Measurements from ENCODE around the gene UBL4A. TPM values are rescaled to one million over a fixed set of nuclear protein-coding genes. Genes with fewer than 3 reads are reported as not detected.

UBL4A gene
- total and polyA plus RNA-seq, 5 donors from 2014 or later: 12.5 to 59.5 (median 55.0) TPM

- H3K9me3 Mint-ChIP-seq: no peaks in the 10 kb centered on the region
- no peak overlapping the region for H3K4me3 ChIP-seq (ENCODE audit: low read depth, low read length)
- H3K27me3 Mint-ChIP-seq: no peaks in the 10 kb centered on the region
- H3K27ac ChIP-seq (ENCODE audit: insufficient read depth, low read length, poor library complexity, severe bottlenecking): peak overlapping the region; percentile 55
- H3K4me1 Mint-ChIP-seq: peaks cover 0 to 48% (median 9%) of the 10 kb centered on the region in 4 donors
- H3K27ac Mint-ChIP-seq: no peak overlapping the region
- no peaks in the 10 kb centered on the region for H3K27me3 ChIP-seq (ENCODE audit: control insufficient read depth, insufficient read depth, low read length)
- H3K4me1 ChIP-seq (ENCODE audit: control insufficient read depth, insufficient read depth, low read length, poor library complexity, severe bottlenecking): peaks cover 32% of the 10 kb centered on the region
- ATAC-seq (ENCODE audit: low read depth in 2 of 2): no peak
- H3K36me3 ChIP-seq (ENCODE audit: control insufficient read depth, insufficient read depth, low read length): peaks cover 3% of the 10 kb centered on the region
- no peaks in the 10 kb centered on the region for H3K36me3 Mint-ChIP-seq
- H3K9me3 ChIP-seq (ENCODE audit: control insufficient read depth in 2 of 2, low read length in 2 of 2): no peaks in the 10 kb centered on the region
- no peak for DNase-seq
- H3K4me3 Mint-ChIP-seq: peak overlapping the region in 3 of 4 donors; percentile 29 to 78 (median 57)
Measured at GRCh38 chrX:154485150-154486051, 1.0 kb downstream of the UBL4A start.

DNA sequence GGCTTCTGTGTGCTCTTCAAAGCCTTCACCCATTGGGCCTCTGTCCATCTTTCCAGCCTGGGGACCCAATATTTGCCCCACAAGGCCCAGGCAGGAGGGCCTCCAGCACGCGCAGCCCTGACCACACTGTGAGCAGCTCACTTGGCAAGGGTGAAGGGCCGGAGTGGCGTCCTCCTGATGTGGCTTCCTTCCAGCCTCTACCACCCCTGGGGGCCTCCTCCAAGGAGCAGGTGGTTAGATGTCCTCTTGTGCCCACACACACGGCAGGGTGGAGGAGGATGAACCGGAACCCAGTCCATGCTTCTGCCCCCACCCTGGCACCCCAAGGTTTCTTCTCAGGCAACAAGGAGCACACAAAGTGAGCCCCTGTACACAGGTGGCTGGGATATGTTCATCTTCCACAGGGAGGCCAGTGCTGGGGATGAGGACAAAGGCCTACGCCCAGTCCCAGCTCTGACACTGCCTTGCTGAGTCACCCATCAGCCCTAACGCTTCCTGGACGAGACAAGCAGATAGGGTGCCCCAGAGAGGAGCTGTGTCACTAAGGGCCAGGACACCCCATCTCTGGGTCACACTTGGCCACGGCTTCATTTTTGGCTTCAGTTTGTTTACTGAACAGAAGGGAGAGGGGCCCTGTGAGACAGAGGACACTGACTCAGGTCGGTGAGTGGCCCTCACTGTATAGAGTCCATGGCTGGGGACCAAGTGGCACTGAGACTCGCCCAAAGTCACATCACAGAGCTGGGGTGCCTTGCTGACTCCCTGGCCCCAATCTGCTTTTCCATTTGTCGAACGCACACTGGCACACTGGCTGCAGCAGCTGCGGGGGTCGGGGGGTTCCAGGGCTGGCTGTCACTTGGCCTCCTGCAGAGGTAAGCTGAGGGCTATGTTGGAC lies 1.9 kb downstream of the UBL4A start:
- Mint-ChIP-seq H3K4me3 (peak overlapping the region in 3 of 4 donors; percentile 44 to 72 (median 57)), H3K9me3 (no peaks in the 10 kb centered on the region), H3K27ac (no peak overlapping the region), H3K36me3 (no peaks in the 10 kb centered on the region), H3K4me1 (peaks cover 0 to 47% (median 6%) of the 10 kb centered on the region in 4 donors), H3K27me3 (no peaks in the 10 kb centered on the region)
- ATAC-seq (ENCODE audit: low read depth in 2 of 2) (no peak), DNase-seq (peak in 1 of 3 donors; percentile 13)
- H3K27me3 ChIP-seq (ENCODE audit: control insufficient read depth, insufficient read depth, low read length): no peaks in the 10 kb centered on the region
- peaks cover 31% of the 10 kb centered on the region for H3K4me1 ChIP-seq (ENCODE audit: control insufficient read depth, insufficient read depth, low read length, poor library complexity, severe bottlenecking)
- H3K9me3 ChIP-seq (ENCODE audit: control insufficient read depth in 2 of 2, low read length in 2 of 2): no peaks in the 10 kb centered on the region
- peaks cover 3% of the 10 kb centered on the region for H3K36me3 ChIP-seq (ENCODE audit: control insufficient read depth, insufficient read depth, low read length)
- no peak overlapping the region for H3K27ac ChIP-seq (ENCODE audit: insufficient read depth, low read length, poor library complexity, severe bottlenecking)
- H3K4me3 ChIP-seq (ENCODE audit: low read depth, low read length): no peak overlapping the region

- no peak overlapping the region for H3K4me3 ChIP-seq (ENCODE audit: low read depth, low read length)
- peaks cover 0 to 40% (median 6%) of the 10 kb centered on the region in 4 donors for H3K4me1 Mint-ChIP-seq
- H3K4me1 ChIP-seq (ENCODE audit: control insufficient read depth, insufficient read depth, low read length, poor library complexity, severe bottlenecking): peaks cover 27% of the 10 kb centered on the region
- H3K4me3 Mint-ChIP-seq: peak overlapping the region in 1 of 4 donors; percentile 44
- ATAC-seq (ENCODE audit: low read depth in 2 of 2) (no peak), DNase-seq (no peak)
- no peaks in the 10 kb centered on the region for H3K9me3 ChIP-seq (ENCODE audit: control insufficient read depth in 2 of 2, low read length in 2 of 2)
- peaks cover 3% of the 10 kb centered on the region for H3K36me3 ChIP-seq (ENCODE audit: control insufficient read depth, insufficient read depth, low read length)
- H3K27me3 ChIP-seq (ENCODE audit: control insufficient read depth, insufficient read depth, low read length): no peaks in the 10 kb centered on the region
- H3K27ac ChIP-seq (ENCODE audit: insufficient read depth, low read length, poor library complexity, severe bottlenecking): no peak overlapping the region
- H3K27me3 Mint-ChIP-seq: no peaks in the 10 kb centered on the region
- H3K36me3 Mint-ChIP-seq: no peaks in the 10 kb centered on the region
- no peaks in the 10 kb centered on the region for H3K9me3 Mint-ChIP-seq
- no peak overlapping the region for H3K27ac Mint-ChIP-seq
Measured at GRCh38 chrX:154483325-154483724, 3.1 kb downstream of the UBL4A start.

GRCh38 chrX:154482786-154483185 lies 3.6 kb downstream of the UBL4A start:
- H3K36me3 ChIP-seq (ENCODE audit: control insufficient read depth, insufficient read depth, low read length): peaks cover 3% of the 10 kb centered on the region
- H3K4me3 ChIP-seq (ENCODE audit: low read depth, low read length): no peak overlapping the region
- H3K27me3 Mint-ChIP-seq: no peaks in the 10 kb centered on the region
- H3K36me3 Mint-ChIP-seq: no peaks in the 10 kb centered on the region
- H3K4me1 Mint-ChIP-seq: peaks cover 0 to 37% (median 5%) of the 10 kb centered on the region in 4 donors
- H3K4me3 Mint-ChIP-seq: peak overlapping the region in 1 of 4 donors; percentile 43
- no peak for DNase-seq
- peaks cover 29% of the 10 kb centered on the region for H3K4me1 ChIP-seq (ENCODE audit: control insufficient read depth, insufficient read depth, low read length, poor library complexity, severe bottlenecking)
- H3K27ac ChIP-seq (ENCODE audit: insufficient read depth, low read length, poor library complexity, severe bottlenecking): no peak overlapping the region
- H3K27ac Mint-ChIP-seq: no peak overlapping the region
- no peaks in the 10 kb centered on the region for H3K9me3 ChIP-seq (ENCODE audit: control insufficient read depth in 2 of 2, low read length in 2 of 2)
- no peak for ATAC-seq (ENCODE audit: low read depth in 2 of 2)
- H3K9me3 Mint-ChIP-seq: no peaks in the 10 kb centered on the region
- no peaks in the 10 kb centered on the region for H3K27me3 ChIP-seq (ENCODE audit: control insufficient read depth, insufficient read depth, low read length)

GRCh38 chrX:154481911-154482601 lies 4.4 kb downstream of the UBL4A start:
- H3K4me1 ChIP-seq (ENCODE audit: control insufficient read depth, insufficient read depth, low read length, poor library complexity, severe bottlenecking): peaks cover 30% of the 10 kb centered on the region
- ATAC-seq (ENCODE audit: low read depth in 2 of 2) (no peak), DNase-seq (no peak)
- no peak overlapping the region for H3K27ac ChIP-seq (ENCODE audit: insufficient read depth, low read length, poor library complexity, severe bottlenecking)
- no peaks in the 10 kb centered on the region for H3K27me3 Mint-ChIP-seq
- H3K4me1 Mint-ChIP-seq: peaks cover 0 to 42% (median 4%) of the 10 kb centered on the region in 4 donors
- H3K9me3 ChIP-seq (ENCODE audit: control insufficient read depth in 2 of 2, low read length in 2 of 2): no peaks in the 10 kb centered on the region
- H3K9me3 Mint-ChIP-seq: no peaks in the 10 kb centered on the region
- peak overlapping the region in 3 of 4 donors; percentile 21 to 43 (median 24) for H3K4me3 Mint-ChIP-seq
- H3K36me3 ChIP-seq (ENCODE audit: control insufficient read depth, insufficient read depth, low read length): peaks cover 3% of the 10 kb centered on the region
- no peak overlapping the region for H3K27ac Mint-ChIP-seq
- no peaks in the 10 kb centered on the region for H3K27me3 ChIP-seq (ENCODE audit: control insufficient read depth, insufficient read depth, low read length)
- no peaks in the 10 kb centered on the region for H3K36me3 Mint-ChIP-seq
- H3K4me3 ChIP-seq (ENCODE audit: low read depth, low read length): no peak overlapping the region

DNA sequence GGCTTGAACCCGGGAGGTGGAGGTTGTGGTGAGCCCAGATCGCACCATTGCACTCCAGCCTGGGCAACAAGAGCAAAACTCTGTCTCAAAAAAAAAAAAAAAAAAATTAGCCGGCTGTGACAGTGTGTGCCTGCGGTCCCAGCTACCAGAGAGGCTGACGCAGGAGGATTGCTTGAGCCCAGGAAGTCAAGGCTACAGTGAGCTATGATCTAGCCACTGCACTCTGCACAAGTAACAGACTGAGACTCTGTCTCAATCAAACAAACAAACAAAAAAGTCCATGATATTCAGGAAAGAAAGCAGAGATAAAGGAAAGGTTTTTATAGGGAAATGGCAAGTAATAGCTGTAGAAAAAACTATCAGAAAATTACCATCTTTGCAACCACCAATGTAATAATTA lies 5.2 kb downstream of the UBL4A start:
- DNase-seq (no peak), ATAC-seq (ENCODE audit: low read depth in 2 of 2) (no peak)
- Mint-ChIP-seq H3K27ac (no peak overlapping the region), H3K4me1 (peaks cover 0 to 45% (median 5%) of the 10 kb centered on the region in 4 donors), H3K36me3 (no peaks in the 10 kb centered on the region), H3K9me3 (no peaks in the 10 kb centered on the region), H3K4me3 (no peak overlapping the region), H3K27me3 (no peaks in the 10 kb centered on the region)
- Histone ChIP-seq H3K27ac (ENCODE audit: insufficient read depth, low read length, poor library complexity, severe bottlenecking) (no peak overlapping the region), H3K36me3 (ENCODE audit: control insufficient read depth, insufficient read depth, low read length) (peaks cover 3% of the 10 kb centered on the region), H3K4me3 (ENCODE audit: low read depth, low read length) (no peak overlapping the region), H3K4me1 (ENCODE audit: control insufficient read depth, insufficient read depth, low read length, poor library complexity, severe bottlenecking) (peaks cover 30% of the 10 kb centered on the region), H3K27me3 (ENCODE audit: control insufficient read depth, insufficient read depth, low read length) (no peaks in the 10 kb centered on the region), H3K9me3 (ENCODE audit: control insufficient read depth in 2 of 2, low read length in 2 of 2) (no peaks in the 10 kb centered on the region)
